Calu3 (cell line): Measurements from ENCODE around the gene SLC48A1. TPM values are rescaled to one million over a fixed set of nuclear protein-coding genes. Genes with fewer than 3 reads are reported as not detected.

ENCODE experiments used
- BruUV-seq: library from RNA; stranded (reverse); fragments of 400-500 nt; replicated peaks from 2 replicates; lab custom pipeline; 2021; lab: Mats Ljungman, UMichigan
- CTCF ChIA-PET: fragments of 300-600 bp; sonication (Branson Sonifier 250); formaldehyde crosslinking; loops from one replicate; lab custom pipeline; 2022; ENCODE audit warnings: antibody characterized with exemption; lab: Charles Lee
- DNase-seq: peaks from one replicate; pipeline ENCODE4 v3.0.0; 2022
- H3K27ac Mint-ChIP-seq: one replicate; pipeline ENCODE4 v1.8.0; 2022; ENCODE audit warnings: mixed read lengths; ENCODE audit not compliant: unreplicated experiment
- H3K27me3 Mint-ChIP-seq: one replicate; pipeline ENCODE4 v1.8.0; 2022; ENCODE audit warnings: mixed read lengths; ENCODE audit not compliant: unreplicated experiment
- H3K36me3 Mint-ChIP-seq: one replicate; pipeline ENCODE4 v1.8.0; 2022; ENCODE audit warnings: mild to moderate bottlenecking, moderate library complexity, mixed read lengths; ENCODE audit not compliant: insufficient read depth, unreplicated experiment
- H3K4me1 Mint-ChIP-seq: one replicate; pipeline ENCODE4 v1.8.0; 2022; ENCODE audit warnings: mild to moderate bottlenecking, low read depth, mixed read lengths; ENCODE audit not compliant: unreplicated experiment
- H3K4me3 Mint-ChIP-seq: one replicate; pipeline ENCODE4 v1.8.0; 2022; ENCODE audit warnings: mild to moderate bottlenecking, low read depth, moderate library complexity, mixed read lengths; ENCODE audit not compliant: unreplicated experiment
- H3K9me3 Mint-ChIP-seq: one replicate; pipeline ENCODE4 v1.8.0; 2022; ENCODE audit warnings: low read depth, mixed read lengths; ENCODE audit not compliant: unreplicated experiment
- CTCF ChIP-seq: fragments of 200-600 bp; IDR thresholded peaks from one replicate; pipeline ENCODE4 v1.8.0; 2022; ENCODE audit warnings: antibody characterized with exemption; ENCODE audit not compliant: unreplicated experiment
- intact Hi-C: fragments of 100-400 bp; cut with micrococcal nuclease; formaldehyde crosslinking; loops from one replicate; pipeline ENCODE4 v1.10.0; 2022; ENCODE audit not compliant: unreplicated experiment
- total RNA-seq: library from RNA; stranded (reverse); gene quantifications from 2 replicates; pipeline ENCODE4 v1.2.3, GENCODE V29; 2022

SLC48A1 gene
- total RNA-seq, 1 experiment from 2014 or later = 17.2 TPM

GRCh38 chr12:47755655-47756562 is 17.1 kb upstream of the SLC48A1 start:
- Mint-ChIP-seq H3K4me1 (peaks cover 51% of the 10 kb centered on the region), H3K27me3 (no peaks in the 10 kb centered on the region), H3K27ac (peak overlapping the region; percentile 59), H3K4me3 (peak overlapping the region; percentile 18), H3K9me3 (no peaks in the 10 kb centered on the region), H3K36me3 (peaks cover 25% of the 10 kb centered on the region)
- BruUV-seq = no TSS peak
- CTCF ChIA-PET = interaction anchor here (1.5 to 3.3 kb wide), 3 partner anchors 12 to 41 kb away, joined by 3 to 21 read pairs (median 13); no protein-coding TSS in a partner anchor
- DNase-seq = peak; percentile 50
- TF ChIP-seq CTCF = no peak
- intact Hi-C loops = no loop called here

GRCh38 chr12:47757364-47757839 is 15.6 kb upstream of the SLC48A1 start:
- H3K27me3 Mint-ChIP-seq = no peaks in the 10 kb centered on the region
- H3K9me3 Mint-ChIP-seq = no peaks in the 10 kb centered on the region
- BruUV-seq = no TSS peak
- TF ChIP-seq CTCF = no peak
- CTCF ChIA-PET = interaction anchor here (1.0 to 2.1 kb wide), 3 partner anchors 10 to 15 kb away, joined by 3 to 14 read pairs (median 4); partner anchors contain the start of gene SLC48A1
- H3K4me1 Mint-ChIP-seq = peaks cover 51% of the 10 kb centered on the region
- H3K27ac Mint-ChIP-seq = no peak overlapping the region
- DNase-seq = no peak
- peak overlapping the region; percentile 82 for H3K4me3 Mint-ChIP-seq
- H3K36me3 Mint-ChIP-seq = peaks cover 25% of the 10 kb centered on the region
- intact Hi-C loops = no loop called here

GRCh38 chr12:47757840-47758583 is 15.0 kb upstream of the SLC48A1 start:
- no peaks in the 10 kb centered on the region for H3K27me3 Mint-ChIP-seq
- no peak for TF ChIP-seq CTCF
- H3K4me1 Mint-ChIP-seq = peaks cover 45% of the 10 kb centered on the region
- no peak overlapping the region for H3K27ac Mint-ChIP-seq
- no peaks in the 10 kb centered on the region for H3K9me3 Mint-ChIP-seq
- peak overlapping the region; percentile 82 for H3K4me3 Mint-ChIP-seq
- DNase-seq = no peak
- CTCF ChIA-PET = interaction anchor here (0.9 to 2.1 kb wide), 5 partner anchors 9 to 17 kb away, joined by 3 to 14 read pairs (median 3); partner anchors contain the start of gene SLC48A1
- peaks cover 25% of the 10 kb centered on the region for H3K36me3 Mint-ChIP-seq
- intact Hi-C loops = loop anchor here (2.0 kb wide), 1 partner anchor 13 kb away; no protein-coding TSS in a partner anchor
- BruUV-seq = no TSS peak

- DNase-seq = no peak
- Mint-ChIP-seq H3K27me3 (no peaks in the 10 kb centered on the region), H3K27ac (no peak overlapping the region), H3K9me3 (no peaks in the 10 kb centered on the region), H3K4me3 (peak overlapping the region; percentile 82), H3K4me1 (peaks cover 40% of the 10 kb centered on the region), H3K36me3 (peaks cover 21% of the 10 kb centered on the region)
- TF ChIP-seq CTCF = no peak
- intact Hi-C loops = loop anchor here (2.0 kb wide), 1 partner anchor 14 kb away; no protein-coding TSS in a partner anchor
- BruUV-seq = no TSS peak
- CTCF ChIA-PET = interaction anchor here (0.9 to 2.1 kb wide), 4 partner anchors 13 to 17 kb away, joined by 3 to 14 read pairs (median 6); no protein-coding TSS in a partner anchor
Observed at GRCh38 chr12:47758584-47758833, 14.5 kb upstream of the SLC48A1 start.
